K562 (cell line): Measurements from ENCODE around the gene PCP4L1.

ENCODE experiments used
- HMG20B ChIP-seq: fragments of 250-450 bp; sonication (Bioruptor Pico); IDR thresholded peaks from 2 replicates; pipeline ENCODE4 v1.5.0; 2021; ENCODE audit warnings: mild to moderate bottlenecking
- LARP7 ChIP-seq: fragments of 450-650 bp; IDR thresholded peaks from 2 replicates; pipeline ENCODE4 v1.6.1; 2016
- PHF21A ChIP-seq: fragments of 450-650 bp; IDR thresholded peaks from 2 replicates; pipeline ENCODE4 v1.6.1; 2017; ENCODE audit warnings: low read depth, borderline replicate concordance
- POU5F1 ChIP-seq: fragments of 150-350 bp; IDR thresholded peaks from 2 replicates; pipeline ENCODE4 v1.6.1; 2014; ENCODE audit warnings: borderline replicate concordance, low read length, low read depth, mild to moderate bottlenecking; ENCODE audit not compliant: partially characterized antibody
- SAFB2 ChIP-seq: fragments of 200-400 bp; formaldehyde crosslinking; IDR thresholded peaks from 2 replicates; pipeline ENCODE4 v1.6.1; 2018; ENCODE audit warnings: borderline replicate concordance, low read length, low read depth, moderate library complexity; ENCODE audit not compliant: severe bottlenecking
- ZNF274 ChIP-seq: IDR thresholded peaks from 2 replicates; pipeline ENCODE4 v1.6.1; 2011; ENCODE audit warnings: low read depth, mild to moderate bottlenecking, low read length, moderate library complexity, borderline replicate concordance

GRCh38 chr1:161313554-161314200 is 55.1 kb downstream of the PCP4L1 start:
- TF ChIP-seq HMG20B, result no peak
- no peak for TF ChIP-seq POU5F1
- TF ChIP-seq PHF21A, result no peak
- TF ChIP-seq SAFB2, result no peak
- no peak for TF ChIP-seq ZNF274
- TF ChIP-seq LARP7, result no peak
